ENCODE results near the gene TGM6.

TGM6 gene

DNA sequence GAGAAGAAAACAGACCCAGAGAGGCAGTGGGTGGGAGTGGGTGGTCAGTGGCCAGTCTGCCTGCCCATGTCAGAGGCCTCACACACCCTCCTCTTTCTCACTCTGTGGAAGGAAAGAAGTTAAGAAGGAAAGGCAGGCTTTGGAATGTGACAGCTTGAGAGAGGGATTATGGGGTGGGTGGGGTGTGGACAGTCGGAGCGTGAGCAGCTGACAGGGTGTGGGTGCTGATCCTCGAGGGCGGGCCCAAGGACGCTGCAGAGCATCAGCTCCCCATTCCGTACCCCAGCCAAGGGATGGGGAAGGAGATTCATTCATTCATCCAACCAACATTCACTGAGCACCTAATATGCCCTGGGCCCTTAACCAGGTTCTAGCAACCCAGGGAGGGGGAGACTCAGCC lies 4.8 kb downstream of the TGM6 start:
- TF ChIP-seq, protein P1, sequence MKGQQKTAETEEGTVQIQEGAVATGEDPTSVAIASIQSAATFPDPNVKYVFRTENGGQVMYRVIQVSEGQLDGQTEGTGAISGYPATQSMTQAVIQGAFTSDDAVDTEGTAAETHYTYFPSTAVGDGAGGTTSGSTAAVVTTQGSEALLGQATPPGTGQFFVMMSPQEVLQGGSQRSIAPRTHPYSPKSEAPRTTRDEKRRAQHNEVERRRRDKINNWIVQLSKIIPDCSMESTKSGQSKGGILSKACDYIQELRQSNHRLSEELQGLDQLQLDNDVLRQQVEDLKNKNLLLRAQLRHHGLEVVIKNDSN (IDR thresholded peaks at IDR 0.05) = no peak
- TF ChIP-seq FOXM1 (IDR thresholded peaks at IDR 0.05; ENCODE audit: borderline replicate concordance, low read depth) (no peak), CREB1 (IDR thresholded peaks at IDR 0.05; ENCODE audit: low read depth) (no peak), CEBPB (IDR thresholded peaks at IDR 0.05) (no peak), ZBTB7A (IDR thresholded peaks at IDR 0.05; ENCODE audit: low read depth) (no peak), TAF1 (IDR thresholded peaks at IDR 0.05; ENCODE audit: low read depth) (no peak), EP300 (IDR thresholded peaks at IDR 0.05; ENCODE audit: borderline replicate concordance) (no peak), RAD21 (IDR thresholded peaks at IDR 0.05; ENCODE audit: low read depth) (no peak), TEAD4 (IDR thresholded peaks at IDR 0.05) (no peak), YY1 (IDR thresholded peaks at IDR 0.05; ENCODE audit: low read depth) (no peak), REST (IDR thresholded peaks at IDR 0.05; ENCODE audit: low read depth) (no peak), NFIC (IDR thresholded peaks at IDR 0.05) (no peak), TCF12 (IDR thresholded peaks at IDR 0.05; ENCODE audit: low read depth) (no peak), EGR1 (IDR thresholded peaks at IDR 0.05) (no peak)
- TF ChIP-seq, protein P2, sequence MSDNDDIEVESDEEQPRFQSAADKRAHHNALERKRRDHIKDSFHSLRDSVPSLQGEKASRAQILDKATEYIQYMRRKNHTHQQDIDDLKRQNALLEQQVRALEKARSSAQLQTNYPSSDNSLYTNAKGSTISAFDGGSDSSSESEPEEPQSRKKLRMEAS (IDR thresholded peaks at IDR 0.05) = no peak

DNA sequence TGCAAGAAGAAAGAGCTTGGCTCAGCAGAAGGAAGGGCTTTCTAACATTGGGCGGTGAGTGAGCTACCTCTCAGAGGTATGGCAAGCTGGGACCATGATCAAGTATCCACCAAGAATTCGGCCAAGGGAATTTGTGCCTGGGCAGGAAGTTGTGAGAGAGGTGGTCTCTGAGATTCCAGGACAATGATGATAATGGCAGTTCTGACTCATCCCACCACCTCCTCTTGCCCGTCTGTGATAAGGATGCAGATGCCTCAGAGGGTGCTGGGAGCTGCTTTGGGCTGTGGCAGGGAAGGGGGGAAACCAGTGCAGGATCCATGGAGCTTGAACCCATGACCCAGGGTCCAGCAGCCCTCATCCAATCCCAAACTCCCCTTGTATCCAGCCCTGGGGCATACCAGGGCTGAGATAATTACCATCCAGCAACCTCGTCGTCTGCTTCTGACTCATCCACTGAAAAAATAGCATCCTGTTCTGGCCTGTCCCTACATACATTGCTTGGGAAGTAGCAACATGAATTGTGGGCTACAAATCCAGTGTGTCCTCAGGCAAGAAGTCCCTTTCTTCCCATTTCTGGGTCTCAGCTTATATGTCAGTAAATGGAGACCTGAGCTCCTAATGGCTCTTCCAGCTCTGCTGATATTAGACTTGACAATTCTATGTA lies 5.9 kb downstream of the TGM6 start:
- no peak for TF ChIP-seq YY1 (IDR thresholded peaks at IDR 0.05; ENCODE audit: low read depth)
- no peak for TF ChIP-seq TEAD4 (IDR thresholded peaks at IDR 0.05)
- no peak for TF ChIP-seq ZBTB7A (IDR thresholded peaks at IDR 0.05; ENCODE audit: low read depth)
- no peak for TF ChIP-seq EP300 (IDR thresholded peaks at IDR 0.05; ENCODE audit: borderline replicate concordance)
- TF ChIP-seq, protein P2 (IDR thresholded peaks at IDR 0.05) = no peak
- no peak for TF ChIP-seq REST (IDR thresholded peaks at IDR 0.05; ENCODE audit: low read depth)
- TF ChIP-seq TAF1 (IDR thresholded peaks at IDR 0.05; ENCODE audit: low read depth) = no peak
- no peak for TF ChIP-seq CEBPB (IDR thresholded peaks at IDR 0.05)
- no peak for TF ChIP-seq TCF12 (IDR thresholded peaks at IDR 0.05; ENCODE audit: low read depth)
- no peak for TF ChIP-seq EGR1 (IDR thresholded peaks at IDR 0.05)
- TF ChIP-seq, protein P1 (IDR thresholded peaks at IDR 0.05) = no peak
- TF ChIP-seq CREB1 (IDR thresholded peaks at IDR 0.05; ENCODE audit: low read depth) = no peak
- TF ChIP-seq NFIC (IDR thresholded peaks at IDR 0.05) = no peak
- no peak for TF ChIP-seq RAD21 (IDR thresholded peaks at IDR 0.05; ENCODE audit: low read depth)

DNA sequence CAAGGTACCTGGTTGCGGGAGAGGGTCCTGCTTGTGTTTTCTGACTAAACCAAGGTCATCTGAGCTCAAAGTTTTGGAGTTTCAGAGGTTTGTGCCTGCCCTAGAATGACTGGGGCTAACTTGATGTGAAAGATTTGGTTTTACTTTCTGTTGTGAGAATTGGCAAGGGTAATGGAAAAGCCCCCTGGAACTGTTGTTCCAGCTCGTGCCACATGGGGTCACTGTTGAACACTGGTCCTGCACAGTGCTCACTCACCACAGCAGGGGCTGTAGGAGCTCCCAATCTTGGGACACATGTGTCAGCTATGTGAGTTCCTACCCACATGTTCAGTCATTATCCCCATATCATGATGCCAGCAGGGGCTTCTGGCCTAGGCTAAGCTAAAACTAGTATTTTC lies 6.5 kb downstream of the TGM6 start:
- TF ChIP-seq RAD21 (IDR thresholded peaks at IDR 0.05; ENCODE audit: low read depth) = peak; percentile 45
- TF ChIP-seq TCF12 (IDR thresholded peaks at IDR 0.05; ENCODE audit: low read depth) = no peak
- TF ChIP-seq CEBPB (IDR thresholded peaks at IDR 0.05) = no peak
- no peak for TF ChIP-seq ZBTB7A (IDR thresholded peaks at IDR 0.05; ENCODE audit: low read depth)
- no peak for TF ChIP-seq TAF1 (IDR thresholded peaks at IDR 0.05; ENCODE audit: low read depth)
- no peak for TF ChIP-seq YY1 (IDR thresholded peaks at IDR 0.05; ENCODE audit: low read depth)
- no peak for TF ChIP-seq REST (IDR thresholded peaks at IDR 0.05; ENCODE audit: low read depth)
- TF ChIP-seq NFIC (IDR thresholded peaks at IDR 0.05) = no peak

- TF ChIP-seq CREB1 (IDR thresholded peaks at IDR 0.05; ENCODE audit: low read depth) (no peak), RAD21 (IDR thresholded peaks at IDR 0.05; ENCODE audit: low read depth) (no peak), REST (IDR thresholded peaks at IDR 0.05; ENCODE audit: low read depth) (no peak), TCF12 (IDR thresholded peaks at IDR 0.05; ENCODE audit: low read depth) (no peak), YY1 (IDR thresholded peaks at IDR 0.05; ENCODE audit: low read depth) (no peak), EP300 (IDR thresholded peaks at IDR 0.05; ENCODE audit: borderline replicate concordance) (no peak), TEAD4 (IDR thresholded peaks at IDR 0.05) (no peak), CEBPB (IDR thresholded peaks at IDR 0.05) (no peak), EGR1 (IDR thresholded peaks at IDR 0.05) (no peak), NFIC (IDR thresholded peaks at IDR 0.05) (no peak), TAF1 (IDR thresholded peaks at IDR 0.05; ENCODE audit: low read depth) (no peak), FOXM1 (IDR thresholded peaks at IDR 0.05; ENCODE audit: borderline replicate concordance, low read depth) (no peak)
- TF ChIP-seq, protein P2 (IDR thresholded peaks at IDR 0.05) = no peak
These were observed 6.9 kb downstream of the TGM6 start for GRCh38 chr20:2387580-2387979.
